GM19351 (cell line): ENCODE measurements around the gene NPVF.

Experiments used
- ATAC-seq: cut with Tn5 transposase; IDR thresholded peaks from one replicate; pipeline ENCODE4 v1.9.1; 2021; ENCODE audit warnings: mild to moderate bottlenecking, moderate library complexity; ENCODE audit not compliant: unreplicated experiment

NPVF gene

GRCh38 chr7:25235471-25235870 lies 7.2 kb upstream of the NPVF start:
- ATAC-seq = no peak

- no peak for ATAC-seq
Observed at GRCh38 chr7:25234336-25234735, 6.0 kb upstream of the NPVF start.

GRCh38 chr7:25223206-25223605 lies 5.1 kb downstream of the NPVF start:
- ATAC-seq = no peak

GRCh38 chr7:25222666-25223065 lies 5.6 kb downstream of the NPVF start:
- ATAC-seq = no peak

- ATAC-seq = no peak
Observed at GRCh38 chr7:25221009-25221408, 7.3 kb downstream of the NPVF start.

- ATAC-seq = no peak
Observed at GRCh38 chr7:25218191-25218590, 10.1 kb downstream of the NPVF start.

- ATAC-seq = no peak
Observed at GRCh38 chr7:25216837-25217236, 11.4 kb downstream of the NPVF start.

- ATAC-seq = no peak
Observed at GRCh38 chr7:25215694-25216335, 12.5 kb downstream of the NPVF start.

GRCh38 chr7:25208525-25209221 lies 19.6 kb downstream of the NPVF start:
- ATAC-seq = no peak

- no peak for ATAC-seq
Observed at GRCh38 chr7:25207887-25208286, 20.4 kb downstream of the NPVF start.

- ATAC-seq = no peak
Observed at GRCh38 chr7:25206765-25207164, 21.5 kb downstream of the NPVF start.

- ATAC-seq = no peak
Observed at GRCh38 chr7:25196132-25196896, 32.0 kb downstream of the NPVF start.

GRCh38 chr7:25194036-25194435 lies 34.2 kb downstream of the NPVF start:
- no peak for ATAC-seq

- ATAC-seq = no peak
Observed at GRCh38 chr7:25192043-25192442, 36.2 kb downstream of the NPVF start.

GRCh38 chr7:25189197-25189596 lies 39.1 kb downstream of the NPVF start:
- ATAC-seq = no peak

GRCh38 chr7:25187932-25188331 lies 40.4 kb downstream of the NPVF start:
- no peak for ATAC-seq

GRCh38 chr7:25186436-25186835 lies 41.9 kb downstream of the NPVF start:
- no peak for ATAC-seq

GRCh38 chr7:25181532-25181931 lies 46.8 kb downstream of the NPVF start:
- no peak for ATAC-seq

- no peak for ATAC-seq
Observed at GRCh38 chr7:25180946-25181345, 47.3 kb downstream of the NPVF start.

GRCh38 chr7:25180592-25180923 lies 47.7 kb downstream of the NPVF start:
- peak; percentile 27 for ATAC-seq

GRCh38 chr7:25179771-25180591 lies 48.3 kb downstream of the NPVF start:
- ATAC-seq = peak; percentile 94
